ENCODE data around the gene ZNF611.
"Not testable (repeated sequence)": the region's sequence is repeated elsewhere in the genome, so short reads cannot be mapped to it uniquely, and the experiment has no call there.

ZNF611 gene

GRCh38 chr19:52695996-52696395 lies 38.8 kb downstream of the ZNF611 start:
- Histone ChIP-seq H3K4me1 (ENCODE audit: control insufficient read depth in 1 of 2, insufficient read depth in 2 of 2, low read length in 2 of 2) (no peaks in the 10 kb centered on the region), H3K27me3 (ENCODE audit: control insufficient read depth in 1 of 2, insufficient read depth in 2 of 2, low read length in 2 of 2) (no peaks in the 10 kb centered on the region), H3K4me3 (ENCODE audit: low read depth in 1 of 2, low read length in 2 of 2) (no peak overlapping the region), H3K27ac (ENCODE audit: low read depth, low read length) (no peak overlapping the region), H3K9me3 (ENCODE audit: control insufficient read depth in 1 of 2, low read length in 2 of 2) (peaks cover 0 to 5% of the 10 kb centered on the region in 2 donors), H3K9ac (ENCODE audit: low read depth in 1 of 2, low read length in 2 of 2) (no peak overlapping the region), H3K36me3 (ENCODE audit: control insufficient read depth in 1 of 2, insufficient read depth in 2 of 2, low read length in 2 of 2) (no peaks in the 10 kb centered on the region)

GRCh38 chr19:52694921-52695320 lies 39.9 kb downstream of the ZNF611 start:
- Histone ChIP-seq H3K4me3 (ENCODE audit: low read depth in 1 of 2, low read length in 2 of 2) (no peak overlapping the region), H3K9ac (ENCODE audit: low read depth in 1 of 2, low read length in 2 of 2) (no peak overlapping the region), H3K4me1 (ENCODE audit: control insufficient read depth in 1 of 2, insufficient read depth in 2 of 2, low read length in 2 of 2) (peaks cover 0 to 4% of the 10 kb centered on the region in 2 donors), H3K9me3 (ENCODE audit: control insufficient read depth in 1 of 2, low read length in 2 of 2) (peaks cover 0 to 5% of the 10 kb centered on the region in 2 donors), H3K27me3 (ENCODE audit: control insufficient read depth in 1 of 2, insufficient read depth in 2 of 2, low read length in 2 of 2) (no peaks in the 10 kb centered on the region), H3K36me3 (ENCODE audit: control insufficient read depth in 1 of 2, insufficient read depth in 2 of 2, low read length in 2 of 2) (no peaks in the 10 kb centered on the region), H3K27ac (ENCODE audit: low read depth, low read length) (no peak overlapping the region)

DNA sequence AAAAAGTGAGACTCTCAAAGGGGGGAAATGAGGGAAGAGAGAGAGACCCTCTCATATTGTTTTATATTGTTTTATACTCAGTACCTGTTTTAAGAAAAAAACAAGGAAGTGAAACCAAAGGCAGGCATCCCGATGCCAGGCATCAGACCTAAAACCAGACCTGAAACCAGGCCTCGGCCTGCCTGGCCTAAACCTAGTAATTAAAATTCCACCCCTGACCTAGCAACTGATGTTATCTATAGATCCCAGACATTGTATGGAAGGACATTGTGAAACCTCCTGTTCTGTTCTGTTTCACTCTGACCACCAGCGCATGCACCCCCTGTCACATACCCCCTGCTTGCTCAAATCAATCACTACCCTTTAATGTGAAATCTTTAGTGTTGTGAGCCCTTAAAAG lies 40.6 kb downstream of the ZNF611 start:
- H3K9me3 ChIP-seq (ENCODE audit: control insufficient read depth in 1 of 2, low read length in 2 of 2); H3K4me3 ChIP-seq (ENCODE audit: low read depth in 1 of 2, low read length in 2 of 2); H3K36me3 ChIP-seq (ENCODE audit: control insufficient read depth in 1 of 2, insufficient read depth in 2 of 2, low read length in 2 of 2); H3K27me3 ChIP-seq (ENCODE audit: control insufficient read depth in 1 of 2, insufficient read depth in 2 of 2, low read length in 2 of 2); H3K27ac ChIP-seq (ENCODE audit: low read depth, low read length); H3K4me1 ChIP-seq (ENCODE audit: control insufficient read depth in 1 of 2, insufficient read depth in 2 of 2, low read length in 2 of 2); H3K9ac ChIP-seq (ENCODE audit: low read depth in 1 of 2, low read length in 2 of 2): not testable (repeated sequence)

DNA sequence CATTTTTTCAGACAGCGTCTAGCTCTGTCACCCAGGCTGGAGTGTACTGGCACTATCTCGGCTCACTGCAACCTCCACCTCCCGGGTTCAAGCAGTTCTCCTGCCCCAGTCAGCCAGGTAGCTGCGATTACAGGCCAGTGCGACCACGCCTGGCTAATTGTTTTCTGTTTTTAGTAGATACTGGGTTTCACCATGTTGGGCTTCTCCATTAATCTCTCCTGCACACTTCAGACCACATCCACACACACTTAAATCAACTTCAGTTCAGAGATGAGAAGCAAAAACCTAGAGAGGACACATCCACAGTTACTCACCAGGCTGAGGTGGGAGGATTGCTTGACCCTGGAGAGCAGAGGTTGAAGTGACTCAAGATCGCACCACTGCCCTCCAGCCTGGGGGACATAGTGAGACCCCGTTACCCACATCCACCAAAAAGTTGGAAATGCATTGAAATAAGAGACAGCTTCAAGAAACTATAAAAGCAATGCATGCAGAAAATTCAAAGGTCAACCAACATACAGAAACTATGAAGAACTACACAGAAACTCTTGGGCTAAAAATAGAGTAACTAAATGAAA lies 42.3 kb downstream of the ZNF611 start:
- no peaks in the 10 kb centered on the region for H3K27me3 ChIP-seq (ENCODE audit: control insufficient read depth in 1 of 2, insufficient read depth in 2 of 2, low read length in 2 of 2)
- H3K9ac ChIP-seq (ENCODE audit: low read depth in 1 of 2, low read length in 2 of 2): no peak overlapping the region
- peaks cover 0 to 5% of the 10 kb centered on the region in 2 donors for H3K9me3 ChIP-seq (ENCODE audit: control insufficient read depth in 1 of 2, low read length in 2 of 2)
- H3K36me3 ChIP-seq (ENCODE audit: control insufficient read depth in 1 of 2, insufficient read depth in 2 of 2, low read length in 2 of 2): no peaks in the 10 kb centered on the region
- H3K27ac ChIP-seq (ENCODE audit: low read depth, low read length): no peak overlapping the region
- H3K4me1 ChIP-seq (ENCODE audit: control insufficient read depth in 1 of 2, insufficient read depth in 2 of 2, low read length in 2 of 2): peaks cover 0 to 4% of the 10 kb centered on the region in 2 donors
- H3K4me3 ChIP-seq (ENCODE audit: low read depth in 1 of 2, low read length in 2 of 2): no peak overlapping the region

DNA sequence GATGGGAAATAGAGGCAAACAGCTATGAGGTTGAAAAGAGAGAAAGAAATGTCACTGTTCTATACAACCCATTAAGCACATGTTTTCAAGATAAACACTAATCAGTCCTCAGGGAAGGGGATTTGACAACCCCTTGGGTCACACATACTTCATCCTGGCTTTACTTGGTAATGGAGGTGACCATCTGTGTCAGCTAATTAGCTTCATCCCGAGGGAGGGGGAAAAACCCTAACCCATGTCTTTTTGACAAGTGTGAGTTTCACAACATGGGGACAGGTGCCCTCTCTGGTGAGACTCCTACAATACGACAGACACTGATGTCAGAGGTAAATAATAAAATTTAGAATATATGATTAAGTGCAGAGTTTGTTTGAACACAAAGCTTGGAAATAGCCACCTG lies 43.1 kb downstream of the ZNF611 start:
- H3K4me3 ChIP-seq (ENCODE audit: low read depth in 1 of 2, low read length in 2 of 2): no peak overlapping the region
- H3K27ac ChIP-seq (ENCODE audit: low read depth, low read length): no peak overlapping the region
- H3K9me3 ChIP-seq (ENCODE audit: control insufficient read depth in 1 of 2, low read length in 2 of 2): peaks cover 0 to 5% of the 10 kb centered on the region in 2 donors

GRCh38 chr19:52691215-52691610 lies 43.6 kb downstream of the ZNF611 start:
- H3K4me1 ChIP-seq (ENCODE audit: control insufficient read depth in 1 of 2, insufficient read depth in 2 of 2, low read length in 2 of 2): peaks cover 0 to 4% of the 10 kb centered on the region in 2 donors
- H3K27ac ChIP-seq (ENCODE audit: low read depth, low read length): peak overlapping the region; percentile 76
- H3K36me3 ChIP-seq (ENCODE audit: control insufficient read depth in 1 of 2, insufficient read depth in 2 of 2, low read length in 2 of 2): no peaks in the 10 kb centered on the region
- H3K27me3 ChIP-seq (ENCODE audit: control insufficient read depth in 1 of 2, insufficient read depth in 2 of 2, low read length in 2 of 2): no peaks in the 10 kb centered on the region
- H3K9ac ChIP-seq (ENCODE audit: low read depth in 1 of 2, low read length in 2 of 2): peak overlapping the region in 1 of 2 donors; percentile 60
- H3K4me3 ChIP-seq (ENCODE audit: low read depth in 1 of 2, low read length in 2 of 2): peak overlapping the region; percentile 76 to 79
- H3K9me3 ChIP-seq (ENCODE audit: control insufficient read depth in 1 of 2, low read length in 2 of 2): peaks cover 0 to 5% of the 10 kb centered on the region in 2 donors

More for the DNA sequence above, 43.1 kb downstream of the ZNF611 start:
- Histone ChIP-seq H3K4me1 (ENCODE audit: control insufficient read depth in 1 of 2, insufficient read depth in 2 of 2, low read length in 2 of 2) (peaks cover 0 to 4% of the 10 kb centered on the region in 2 donors), H3K36me3 (ENCODE audit: control insufficient read depth in 1 of 2, insufficient read depth in 2 of 2, low read length in 2 of 2) (no peaks in the 10 kb centered on the region), H3K9ac (ENCODE audit: low read depth in 1 of 2, low read length in 2 of 2) (no peak overlapping the region), H3K27me3 (ENCODE audit: control insufficient read depth in 1 of 2, insufficient read depth in 2 of 2, low read length in 2 of 2) (no peaks in the 10 kb centered on the region)

GRCh38 chr19:52690369-52691214 lies 44.3 kb downstream of the ZNF611 start:
- Histone ChIP-seq H3K9ac (ENCODE audit: low read depth in 1 of 2, low read length in 2 of 2) (peak overlapping the region; percentile 31 to 60), H3K4me1 (ENCODE audit: control insufficient read depth in 1 of 2, insufficient read depth in 2 of 2, low read length in 2 of 2) (peaks cover 0 to 4% of the 10 kb centered on the region in 2 donors), H3K9me3 (ENCODE audit: control insufficient read depth in 1 of 2, low read length in 2 of 2) (peaks cover 0 to 5% of the 10 kb centered on the region in 2 donors), H3K4me3 (ENCODE audit: low read depth in 1 of 2, low read length in 2 of 2) (peak overlapping the region; percentile 76 to 79), H3K36me3 (ENCODE audit: control insufficient read depth in 1 of 2, insufficient read depth in 2 of 2, low read length in 2 of 2) (no peaks in the 10 kb centered on the region), H3K27me3 (ENCODE audit: control insufficient read depth in 1 of 2, insufficient read depth in 2 of 2, low read length in 2 of 2) (no peaks in the 10 kb centered on the region), H3K27ac (ENCODE audit: low read depth, low read length) (peak overlapping the region; percentile 76)

DNA sequence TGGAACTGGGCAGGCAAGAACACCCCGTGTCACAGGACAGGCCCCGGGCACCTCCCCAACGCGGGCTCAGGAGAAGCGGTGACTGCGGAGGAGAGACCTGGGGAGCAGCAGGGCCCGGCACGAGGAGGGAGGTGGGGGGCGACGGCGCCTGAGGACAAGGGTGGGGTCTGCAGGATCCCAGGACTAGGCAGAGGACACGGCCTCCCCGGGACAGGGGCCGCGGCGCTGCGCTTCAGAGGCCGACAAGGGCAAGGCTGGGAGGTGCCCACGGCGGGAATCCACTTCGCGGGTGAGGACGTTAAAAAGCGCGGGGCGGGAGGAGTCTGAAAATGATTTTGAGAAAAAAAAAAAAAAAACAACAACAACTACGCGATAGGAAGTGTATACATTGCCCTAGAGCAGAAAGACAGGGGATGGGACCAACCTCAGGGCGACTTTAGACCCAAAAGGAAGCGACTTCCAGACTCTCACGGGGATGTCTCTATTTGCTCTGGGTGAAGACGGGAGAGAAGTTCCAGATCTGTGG lies 44.9 kb downstream of the ZNF611 start:
- peaks cover 0 to 4% of the 10 kb centered on the region in 2 donors for H3K4me1 ChIP-seq (ENCODE audit: control insufficient read depth in 1 of 2, insufficient read depth in 2 of 2, low read length in 2 of 2)
- no peaks in the 10 kb centered on the region for H3K36me3 ChIP-seq (ENCODE audit: control insufficient read depth in 1 of 2, insufficient read depth in 2 of 2, low read length in 2 of 2)
- H3K9me3 ChIP-seq (ENCODE audit: control insufficient read depth in 1 of 2, low read length in 2 of 2): peaks cover 0 to 5% of the 10 kb centered on the region in 2 donors
- H3K9ac ChIP-seq (ENCODE audit: low read depth in 1 of 2, low read length in 2 of 2): peak overlapping the region; percentile 31 to 43
- H3K4me3 ChIP-seq (ENCODE audit: low read depth in 1 of 2, low read length in 2 of 2): peak overlapping the region; percentile 76 to 79
- no peaks in the 10 kb centered on the region for H3K27me3 ChIP-seq (ENCODE audit: control insufficient read depth in 1 of 2, insufficient read depth in 2 of 2, low read length in 2 of 2)
- H3K27ac ChIP-seq (ENCODE audit: low read depth, low read length): peak overlapping the region; percentile 42

GRCh38 chr19:52688925-52689796 lies 45.7 kb downstream of the ZNF611 start:
- not testable (repeated sequence) for H3K36me3 ChIP-seq (ENCODE audit: control insufficient read depth in 1 of 2, insufficient read depth in 2 of 2, low read length in 2 of 2); H3K27me3 ChIP-seq (ENCODE audit: control insufficient read depth in 1 of 2, insufficient read depth in 2 of 2, low read length in 2 of 2); H3K4me1 ChIP-seq (ENCODE audit: control insufficient read depth in 1 of 2, insufficient read depth in 2 of 2, low read length in 2 of 2); H3K9me3 ChIP-seq (ENCODE audit: control insufficient read depth in 1 of 2, low read length in 2 of 2); H3K27ac ChIP-seq (ENCODE audit: low read depth, low read length)
- Histone ChIP-seq H3K4me3 (ENCODE audit: low read depth in 1 of 2, low read length in 2 of 2) (peak overlapping the region in 1 of 2 donors; percentile 79), H3K9ac (ENCODE audit: low read depth in 1 of 2, low read length in 2 of 2) (peak overlapping the region; percentile 31 to 43)

Measured in duodenal mucosa (tissue), 2 donors.